ENCODE measurements around the gene MAPK11.

The MAPK11 gene

DNA sequence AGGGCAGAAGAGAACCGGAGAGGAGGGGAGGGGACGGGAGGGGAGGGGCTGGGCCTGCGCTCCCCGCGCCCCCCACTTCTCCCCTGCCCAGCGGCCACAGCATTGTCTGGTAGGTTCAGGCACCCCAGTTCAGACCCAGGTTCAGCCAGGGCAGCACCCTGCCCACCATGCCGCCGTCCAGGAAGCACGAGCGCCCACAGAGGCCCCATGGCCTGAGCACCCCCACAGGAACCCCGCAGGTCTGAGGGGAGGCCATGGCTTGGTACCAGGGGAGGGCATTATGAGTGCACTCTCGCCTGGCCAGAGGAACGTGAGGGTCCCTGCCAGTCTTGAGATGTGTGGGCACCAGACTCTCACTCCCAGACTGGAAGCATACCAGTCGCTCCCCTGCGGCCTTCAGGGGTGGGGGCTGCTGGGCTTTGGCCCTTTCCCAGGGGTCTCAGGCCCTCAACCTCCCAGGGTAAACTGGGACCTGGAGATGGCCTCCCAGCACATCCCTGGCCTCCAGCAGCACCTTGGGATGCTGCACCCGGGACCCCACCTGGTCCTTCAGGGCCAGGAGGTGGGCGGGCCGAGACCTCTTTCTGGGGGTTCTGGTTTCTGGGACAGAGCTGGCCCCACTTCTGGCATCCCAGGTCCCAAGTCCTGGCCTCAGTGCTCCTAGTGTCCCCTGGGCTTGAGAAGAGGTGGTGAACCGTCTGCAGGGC lies 37.9 kb upstream of the MAPK11 start:
- no peak for DNase-seq (ENCODE audit: low read depth)

DNA sequence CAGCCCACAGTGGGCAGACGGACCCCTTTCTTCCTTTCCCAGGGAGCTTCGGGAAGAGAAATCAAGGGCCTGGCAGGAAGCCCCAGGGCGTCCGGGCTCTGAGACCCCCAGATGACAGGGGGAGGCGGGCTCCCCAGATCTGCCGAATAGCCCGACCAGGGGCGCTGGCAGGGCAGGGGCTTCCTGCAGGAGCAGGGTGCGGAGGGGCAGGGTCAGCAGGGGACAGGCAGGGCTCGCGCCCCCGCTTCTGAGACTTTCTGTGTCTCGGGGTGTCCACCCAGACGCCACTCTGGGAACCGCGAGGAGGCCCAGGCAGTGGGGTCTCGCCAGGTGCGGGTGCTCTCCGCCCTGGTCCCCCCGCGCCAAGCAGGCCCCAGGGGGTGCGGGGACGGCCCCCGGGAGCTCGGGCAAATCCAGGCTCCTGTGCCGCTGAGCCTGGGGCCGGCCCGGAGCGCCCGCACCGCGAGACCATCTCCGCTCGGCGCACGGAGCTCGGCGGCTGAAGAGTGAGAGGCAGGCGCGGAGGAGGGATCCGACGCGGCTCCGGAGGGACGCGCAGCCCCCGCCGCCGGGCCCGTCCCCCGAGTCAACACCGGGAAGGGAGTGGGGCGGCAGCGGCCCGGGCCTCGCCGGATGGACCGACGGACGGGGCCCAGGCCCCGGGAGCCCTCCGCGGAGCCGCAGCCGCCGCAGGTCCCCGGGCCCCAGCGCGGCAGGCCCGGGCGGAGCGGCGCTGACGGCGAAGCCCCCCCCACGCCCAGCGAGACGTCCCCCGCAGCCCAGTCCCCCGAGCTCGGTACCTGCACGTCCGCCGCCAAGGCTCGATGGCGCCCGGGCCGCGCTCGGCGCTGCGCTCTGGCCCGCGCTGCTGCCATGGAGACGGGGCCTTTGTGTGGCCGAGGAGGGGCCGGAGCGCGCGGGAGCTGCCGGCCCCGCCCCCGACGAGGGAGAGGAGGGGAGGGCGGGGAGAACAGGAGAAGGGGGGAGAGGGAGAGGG lies 36.9 kb upstream of the MAPK11 start, which contains the start of gene PLXNB2:
Gene PLXNB2, minus strand, starts transcription at position 894 of the 997 bp plus-strand sequence. CDS start 17,062 bp downstream, outside the sequence.
- DNase-seq (ENCODE audit: low read depth), result peak; percentile 78

DNA sequence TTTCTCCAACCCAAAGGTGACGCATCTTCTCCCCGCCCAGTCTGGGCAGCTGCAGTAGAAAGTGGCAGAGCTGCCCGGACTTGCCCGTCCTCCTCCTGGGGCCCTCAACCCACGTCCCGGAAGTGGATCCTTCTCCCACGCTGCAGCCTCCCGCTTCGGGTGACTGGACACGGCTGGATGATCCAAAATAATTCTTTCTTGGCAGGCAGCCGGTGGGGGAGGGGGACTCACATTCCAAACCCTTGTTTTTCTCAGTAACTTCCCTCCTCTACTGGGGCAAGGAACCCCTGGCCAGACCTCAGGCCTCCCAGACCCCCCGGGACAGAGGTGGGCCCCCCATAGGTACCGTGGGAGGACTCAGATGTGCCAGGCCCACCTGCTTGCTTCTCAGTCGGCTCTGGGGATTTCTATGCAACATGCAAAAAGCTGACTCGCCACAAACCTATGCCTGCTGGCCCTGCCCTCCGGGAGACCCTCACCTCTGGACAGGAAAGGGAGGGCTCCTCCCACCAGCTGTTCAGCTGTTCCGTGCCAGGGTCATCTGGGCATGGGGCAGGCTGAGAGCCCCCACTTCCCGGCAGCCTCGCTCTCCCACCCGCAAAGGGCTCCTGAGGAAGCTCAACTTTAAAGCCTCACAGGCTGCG lies 35.9 kb upstream of the MAPK11 start:
- DNase-seq (ENCODE audit: low read depth), result peak; percentile 90

DNA sequence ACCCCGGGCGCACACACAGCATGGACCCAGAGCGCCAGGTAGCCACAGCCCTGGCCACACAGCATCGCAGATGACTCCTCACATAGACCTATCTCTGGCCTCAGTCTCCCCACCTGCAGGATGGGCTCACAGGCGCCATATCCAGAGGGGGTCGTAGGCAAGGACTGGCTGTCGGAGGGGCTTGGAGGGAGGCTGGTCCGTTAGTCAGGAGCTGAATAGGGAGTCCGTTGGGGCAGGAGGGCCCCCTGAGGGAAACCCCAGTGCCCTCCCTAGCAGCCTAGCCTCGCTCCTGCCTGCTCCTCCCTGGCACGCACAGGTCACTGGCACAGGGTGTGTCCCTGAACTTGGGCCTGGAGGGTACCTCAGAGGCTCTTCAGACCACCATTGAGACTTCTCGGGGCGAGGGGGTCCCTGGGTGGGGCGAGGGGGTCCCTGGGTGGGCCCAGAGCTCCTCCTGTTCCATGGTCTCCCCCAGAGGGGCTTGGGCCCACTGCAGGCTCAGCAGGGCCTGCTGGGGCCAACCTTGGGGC lies 35.3 kb upstream of the MAPK11 start:
- DNase-seq (ENCODE audit: low read depth), result no peak

DNA sequence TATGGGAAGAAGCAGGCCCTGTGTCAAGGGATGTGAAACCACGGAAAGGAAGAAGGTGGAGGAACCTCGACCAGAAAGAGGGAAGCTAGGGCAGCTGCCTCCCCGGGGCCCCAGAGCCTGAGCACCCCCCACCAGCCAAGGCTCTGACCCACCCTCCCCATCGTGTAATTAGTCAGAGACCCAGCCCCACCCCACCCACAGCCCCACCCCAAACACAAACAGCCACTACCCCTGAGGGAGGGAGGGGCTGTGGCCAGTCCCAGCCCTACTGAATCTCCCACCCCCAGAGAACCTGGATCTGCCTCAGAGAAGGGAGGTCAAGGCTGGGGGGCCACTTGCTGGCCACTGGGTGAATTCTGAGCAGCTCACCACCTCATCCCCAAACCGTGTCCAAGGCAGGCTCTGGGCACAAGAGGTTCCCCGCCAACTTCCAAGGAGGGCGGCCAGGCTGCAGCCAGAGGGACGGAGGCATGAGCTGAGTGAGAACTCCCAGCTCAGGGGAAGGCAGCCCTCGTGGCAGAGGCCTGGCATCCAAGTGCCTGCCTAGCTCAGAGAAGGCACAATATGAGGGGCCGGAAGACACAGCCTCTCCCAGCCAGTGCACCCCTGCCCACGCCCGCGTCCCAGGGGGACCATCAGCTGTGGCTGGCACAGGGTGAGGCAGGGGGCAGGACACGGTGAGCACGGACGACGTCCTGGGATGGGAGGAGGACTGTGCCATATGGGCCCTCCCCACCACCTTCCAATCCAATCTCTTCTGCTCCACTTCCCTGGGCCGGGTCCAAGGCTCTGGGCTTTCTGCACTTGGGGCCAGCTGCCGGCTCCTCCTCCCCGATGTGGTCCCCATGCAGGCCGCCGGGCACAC lies 34.6 kb upstream of the MAPK11 start:
- DNase-seq (ENCODE audit: low read depth), result no peak

DNA sequence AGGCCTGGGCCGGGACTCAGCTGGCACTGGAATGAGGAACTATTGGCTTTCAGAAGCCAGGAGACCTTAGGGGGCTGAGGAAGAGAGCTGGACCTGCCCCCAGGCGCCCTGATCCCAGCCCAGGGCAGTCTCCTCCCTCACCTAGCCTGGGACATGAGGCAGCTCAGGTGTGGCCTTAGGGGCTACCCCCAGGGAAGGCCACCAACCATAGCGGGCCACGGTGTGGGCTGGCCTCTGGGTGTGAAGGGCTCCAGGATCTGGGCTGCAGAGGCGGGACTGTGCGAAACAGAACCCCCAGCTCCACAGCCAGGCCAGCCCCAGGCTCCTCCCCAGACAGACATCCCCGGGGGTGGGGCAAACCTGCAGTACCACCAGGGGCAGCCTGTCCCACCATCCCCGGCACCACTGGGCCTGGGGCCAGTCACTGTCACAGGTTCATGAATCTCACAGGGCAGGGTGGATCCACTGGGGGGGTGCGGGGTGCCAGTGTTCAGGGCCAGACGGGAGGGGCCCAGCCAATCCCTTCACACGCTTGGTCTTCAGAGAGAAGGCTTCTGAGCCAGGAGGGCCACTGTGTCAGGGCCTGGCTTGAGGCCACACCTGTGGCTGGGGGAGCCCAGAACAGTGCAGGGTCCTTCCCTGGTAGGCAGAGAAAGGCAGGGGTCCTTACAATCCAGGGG lies 33.8 kb upstream of the MAPK11 start:
- DNase-seq (ENCODE audit: low read depth), result peak; percentile 24

DNA sequence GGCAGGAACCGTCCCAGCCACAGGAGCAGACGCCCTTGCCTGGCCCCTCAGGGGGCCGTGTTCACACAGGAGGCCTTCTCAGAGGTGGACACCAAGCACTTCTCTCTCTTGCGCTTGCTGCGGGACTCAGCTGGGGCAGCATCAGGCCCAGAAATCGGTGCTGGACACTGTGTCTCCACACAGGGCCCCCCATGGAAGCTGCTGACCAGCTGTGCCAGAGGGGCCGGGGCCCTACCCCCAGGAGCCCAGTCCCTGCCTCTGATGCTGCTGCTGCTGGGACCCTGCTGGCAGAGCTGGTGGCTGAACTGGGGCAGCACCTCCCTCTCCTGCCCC lies 33.3 kb upstream of the MAPK11 start:
- DNase-seq (ENCODE audit: low read depth), result no peak

DNA sequence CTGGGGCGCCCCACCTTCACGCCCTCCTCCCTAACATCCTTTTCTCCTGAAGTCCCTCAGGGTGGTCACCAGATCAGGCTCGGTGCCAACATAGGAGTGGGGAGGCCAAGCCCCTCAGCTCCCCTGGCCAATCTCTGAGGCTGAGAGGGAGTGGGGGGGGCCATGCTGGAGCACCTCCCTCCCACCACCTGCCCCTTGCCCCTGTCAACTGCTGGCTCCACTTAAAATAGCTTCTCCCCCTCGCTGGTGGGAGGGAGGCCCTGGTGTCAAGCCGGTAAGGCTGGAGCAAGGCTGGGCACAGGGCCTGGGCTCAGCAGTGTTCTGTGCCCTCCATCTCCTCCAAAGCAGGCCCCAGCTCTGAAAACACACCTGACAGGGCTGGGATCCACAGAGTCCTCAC lies 32.4 kb upstream of the MAPK11 start:
- no peak for DNase-seq (ENCODE audit: low read depth)

DNA sequence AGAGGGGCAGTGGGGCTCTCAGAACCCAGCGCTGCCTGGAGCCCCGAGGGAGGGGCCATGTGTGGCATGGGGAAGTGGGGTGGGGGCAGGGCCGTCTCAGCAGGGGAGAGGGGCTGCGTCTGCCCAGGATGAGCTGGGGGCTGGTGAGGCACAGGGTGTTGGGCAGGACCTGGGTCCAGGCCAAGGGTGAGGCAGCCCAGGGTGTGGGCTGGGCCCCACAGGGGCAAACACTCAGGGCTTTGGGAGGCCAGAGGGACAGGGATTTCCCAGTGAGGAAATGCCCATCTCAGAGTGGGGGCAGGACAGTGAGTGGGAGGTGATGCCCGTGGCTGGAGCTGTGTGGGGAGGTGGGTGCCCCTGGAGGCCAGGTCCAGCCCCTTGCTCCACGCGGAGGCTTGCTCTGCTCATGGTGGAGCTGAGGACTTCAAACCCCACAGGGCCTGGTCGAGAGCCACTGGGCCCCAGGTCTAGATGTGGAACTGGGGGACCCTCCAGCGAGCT lies 31.9 kb upstream of the MAPK11 start:
- no peak for DNase-seq (ENCODE audit: low read depth)

DNA sequence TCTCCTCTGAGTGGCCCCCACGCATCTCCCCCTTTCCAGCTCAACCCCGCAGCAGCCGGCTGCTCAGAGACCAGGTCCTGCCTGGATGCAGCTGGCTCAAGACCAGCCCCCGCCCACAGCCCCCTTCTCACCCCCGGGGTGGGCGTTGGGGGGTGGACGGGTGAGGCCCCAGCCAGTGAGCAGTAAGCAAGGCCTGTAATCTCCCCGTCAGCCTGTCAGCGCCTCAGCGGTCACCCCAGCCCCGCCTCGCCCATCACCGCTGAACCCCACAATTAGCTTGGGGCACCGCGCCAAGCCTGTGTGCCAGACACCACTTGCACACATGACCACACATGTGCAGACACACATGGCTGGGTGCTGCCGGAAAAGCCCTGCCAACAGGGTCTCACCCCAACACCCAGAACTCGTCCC lies 31.4 kb upstream of the MAPK11 start:
- no peak for DNase-seq (ENCODE audit: low read depth)

DNA sequence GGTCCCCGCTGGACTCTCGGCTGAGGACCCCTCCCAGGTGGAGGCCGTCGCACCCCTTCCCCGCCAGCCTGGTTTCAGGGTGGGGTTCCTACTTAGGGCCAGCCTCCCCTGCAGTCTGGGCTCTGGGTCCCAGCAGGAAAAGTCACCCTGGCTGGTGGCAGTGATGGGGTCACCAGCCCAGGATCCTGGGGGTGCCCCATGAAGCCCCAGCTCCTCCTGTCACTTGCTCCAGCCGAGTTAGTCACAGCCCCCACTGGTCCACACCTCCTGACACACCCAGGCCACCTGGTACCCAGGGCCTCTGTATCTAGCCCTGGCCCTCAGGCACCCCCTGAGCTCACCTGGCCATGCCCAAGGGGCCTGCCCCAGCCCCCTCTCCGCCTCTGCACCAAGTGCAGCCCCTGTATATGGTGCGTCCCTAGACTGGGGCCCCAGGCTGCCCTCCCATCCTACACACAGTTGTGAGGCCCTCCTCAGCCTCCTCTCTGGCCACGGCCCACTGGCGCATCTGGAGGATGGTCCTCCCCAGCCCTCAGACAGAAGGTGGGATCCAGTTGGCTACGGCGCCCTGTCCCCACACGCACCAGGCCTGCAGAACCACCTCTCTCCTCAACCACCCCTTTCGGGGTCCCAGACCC lies 30.6 kb upstream of the MAPK11 start:
- DNase-seq (ENCODE audit: low read depth), result no peak

DNA sequence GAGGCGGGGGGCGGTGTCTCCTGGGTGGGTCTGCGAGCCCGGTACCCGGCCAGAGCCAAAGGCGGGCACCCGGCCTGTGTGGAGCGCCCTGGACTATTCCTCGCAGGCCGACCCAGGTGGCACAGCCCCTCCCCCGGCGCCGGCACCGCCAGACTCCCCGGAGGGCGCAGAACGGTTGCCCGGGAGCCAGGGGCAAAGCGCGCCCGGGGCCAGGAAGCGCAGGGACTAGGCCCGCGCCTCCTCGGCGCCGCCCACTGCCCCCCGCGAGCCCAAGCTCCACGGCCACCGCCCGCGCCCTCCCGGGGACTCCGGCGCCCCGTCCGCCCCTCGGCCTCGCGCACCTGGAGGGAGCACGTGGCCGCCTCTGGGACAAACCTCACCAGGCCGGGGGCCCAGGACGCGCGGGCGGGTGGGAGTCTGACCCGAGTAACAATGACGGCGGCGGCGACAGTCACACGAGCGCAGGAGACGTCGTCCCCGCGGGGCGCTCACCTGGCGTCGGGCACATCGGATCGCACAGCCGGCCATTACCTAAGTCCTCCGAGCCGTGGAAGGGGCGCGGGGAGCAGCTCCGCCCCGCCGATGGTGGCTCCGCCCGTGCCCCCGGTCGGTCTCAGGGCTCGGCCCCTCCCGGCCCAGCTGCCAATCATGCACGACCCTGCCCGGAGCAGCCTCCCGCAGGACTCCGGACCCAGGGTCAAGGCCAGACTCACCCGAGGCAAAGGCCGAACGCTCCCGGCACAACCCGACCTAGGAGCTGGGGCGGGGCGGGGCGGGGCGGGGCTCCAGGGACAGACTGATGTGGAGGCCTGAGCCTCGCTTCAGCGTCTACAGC lies 29.8 kb upstream of the MAPK11 start:
- no peak for DNase-seq (ENCODE audit: low read depth)

DNA sequence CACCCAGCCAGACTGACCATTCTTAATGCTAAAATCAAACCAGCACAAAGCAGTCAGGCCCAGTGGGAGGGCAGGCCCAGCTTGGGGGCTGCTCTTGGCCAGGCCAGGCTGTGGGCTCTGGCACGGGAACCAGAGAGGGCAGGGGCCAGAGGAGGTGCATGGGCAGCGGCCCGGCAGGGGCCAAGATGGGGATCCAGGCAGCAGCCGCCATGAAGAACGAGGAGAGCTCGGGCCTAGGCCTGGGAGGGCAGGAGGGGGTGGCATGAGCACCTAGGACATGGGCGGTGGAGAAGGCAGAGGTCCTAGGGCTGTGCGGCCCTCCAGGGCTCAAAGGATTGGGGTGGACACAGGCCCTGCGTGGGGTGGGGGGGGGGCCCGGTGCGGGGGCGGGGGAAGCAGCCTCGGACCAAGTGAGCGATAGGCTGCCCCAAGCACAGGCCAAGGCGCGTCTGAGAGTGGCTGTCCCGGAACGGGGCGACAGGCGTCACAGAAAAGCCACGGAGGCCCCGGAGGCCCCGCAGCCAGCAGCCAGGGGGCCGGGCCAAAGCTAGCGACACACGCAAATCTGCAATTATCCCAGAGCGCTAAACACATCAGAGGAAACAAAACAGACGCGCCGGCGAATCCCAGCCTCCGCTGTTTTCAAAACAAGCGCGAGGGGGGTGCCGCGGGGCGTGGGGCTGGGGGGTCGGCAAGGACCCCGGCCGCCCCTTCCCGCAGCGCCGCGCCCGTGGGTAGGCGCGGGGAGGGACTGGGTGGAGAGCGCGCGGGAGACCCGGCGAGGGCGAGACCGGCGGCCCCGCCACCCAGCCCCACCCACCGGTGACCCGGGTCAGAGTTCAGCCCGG lies 29.0 kb upstream of the MAPK11 start:
- DNase-seq (ENCODE audit: low read depth), result no peak

DNA sequence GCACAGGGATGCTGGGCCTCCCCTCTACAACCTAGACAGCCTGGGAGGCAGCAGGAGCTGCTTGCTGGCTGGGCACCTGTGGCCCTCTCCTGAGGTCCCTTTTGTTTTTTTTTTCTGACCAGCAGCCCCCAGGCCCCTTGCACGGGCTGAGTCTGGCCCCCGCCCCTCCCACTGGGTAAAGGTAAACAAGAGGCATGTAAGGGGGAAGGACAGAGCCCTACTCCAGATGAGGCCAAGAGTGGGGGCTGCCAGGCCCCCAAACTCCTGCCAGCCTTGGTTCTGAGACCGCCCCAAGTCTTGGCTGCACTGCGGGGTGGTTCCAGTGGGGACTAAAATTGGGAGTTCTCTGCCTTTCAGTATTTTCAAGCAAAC lies 28.1 kb upstream of the MAPK11 start:
- DNase-seq (ENCODE audit: low read depth), result no peak

DNA sequence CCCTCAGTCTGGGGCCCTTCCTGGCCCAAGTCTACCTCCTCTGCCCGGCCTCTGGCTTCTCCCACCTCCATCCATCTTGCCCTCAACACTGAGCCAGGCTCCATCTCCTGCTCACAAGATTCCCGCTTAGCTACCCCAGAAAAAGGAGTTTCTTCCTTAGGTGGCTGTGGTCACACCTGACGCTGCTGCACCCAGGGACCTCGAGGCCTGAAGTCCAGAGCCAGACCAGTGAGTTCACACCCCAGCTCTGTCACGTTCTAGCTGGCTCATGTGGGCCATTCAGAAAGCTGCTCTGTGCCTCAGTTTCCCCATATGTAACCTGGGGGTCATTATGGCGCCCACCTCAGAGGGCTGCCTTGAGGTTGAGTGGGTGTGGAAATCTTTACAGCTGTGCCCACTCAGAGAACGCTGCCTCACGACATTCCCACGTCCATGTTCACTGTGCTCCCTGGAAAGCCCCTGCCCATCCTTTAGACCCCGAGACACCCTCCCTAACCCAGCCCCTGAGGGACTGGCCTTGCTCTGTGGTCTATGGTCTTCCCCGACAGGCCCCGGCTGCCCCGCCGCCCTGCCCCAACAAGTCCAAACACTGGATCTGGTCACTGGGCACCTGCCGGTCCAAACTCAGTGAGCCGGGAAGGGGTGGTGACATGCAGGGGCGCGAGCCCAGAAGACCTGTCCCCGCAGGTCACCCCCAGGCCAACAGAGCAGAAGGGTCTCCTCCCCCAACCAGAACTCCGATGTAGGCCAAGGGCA lies 27.5 kb upstream of the MAPK11 start:
- no peak for DNase-seq (ENCODE audit: low read depth)

DNA sequence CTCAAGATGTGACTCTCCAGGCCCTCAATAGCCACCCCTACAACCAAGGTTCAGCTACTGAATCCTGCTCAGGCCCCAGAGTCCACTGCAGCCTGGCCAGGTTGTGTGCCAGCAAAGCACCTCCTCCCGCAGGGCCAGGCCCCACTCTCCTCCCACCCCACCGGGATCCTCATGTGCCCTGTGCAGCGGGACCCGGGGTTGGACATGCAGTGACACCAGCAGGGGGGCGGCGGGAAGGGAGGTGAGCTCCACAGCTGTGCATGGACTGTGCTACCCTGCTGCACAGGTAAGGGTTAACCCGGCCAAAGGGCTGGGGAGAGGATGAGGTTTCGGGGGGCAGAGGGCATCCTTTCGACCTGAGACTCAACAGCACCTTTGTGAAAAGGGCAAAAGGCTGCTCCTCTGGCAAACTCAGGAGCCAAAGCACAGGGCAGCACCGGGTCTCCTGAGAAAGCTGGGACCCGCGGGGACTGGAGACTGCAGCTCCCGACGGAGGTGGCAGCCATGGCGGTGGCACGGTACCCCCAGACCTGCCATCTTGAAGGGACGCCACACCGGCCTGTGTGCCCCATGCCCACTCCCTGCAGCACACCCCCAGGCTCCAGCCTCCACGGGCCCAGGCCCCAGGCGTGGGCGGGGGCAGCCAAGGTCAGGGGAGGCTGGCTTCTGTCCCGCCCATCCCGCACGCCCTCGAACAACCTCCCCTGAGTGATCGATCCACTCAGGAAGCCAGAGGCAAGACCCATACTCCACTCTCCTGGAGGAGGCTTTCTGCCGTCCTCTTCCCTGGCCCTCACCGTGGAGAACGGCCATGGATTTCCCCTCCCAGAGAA lies 26.7 kb upstream of the MAPK11 start:
- no peak for DNase-seq (ENCODE audit: low read depth)

DNA sequence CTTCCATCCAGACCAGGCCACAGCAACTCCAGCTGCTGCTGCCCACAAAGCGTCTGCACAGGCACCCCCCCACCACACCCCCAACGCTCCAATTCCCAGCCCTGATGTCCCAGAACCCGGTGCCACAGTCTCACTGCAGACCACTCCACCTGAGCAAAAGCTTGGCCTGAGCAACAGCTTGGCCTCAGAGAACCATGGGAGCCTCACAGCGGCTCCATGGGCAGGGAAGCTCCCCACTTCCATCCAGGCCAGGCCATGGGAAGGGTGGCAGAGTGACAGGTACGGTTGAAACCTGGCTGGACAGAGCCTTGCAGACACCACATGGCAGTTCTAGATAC lies 24.1 kb upstream of the MAPK11 start:
- DNase-seq (ENCODE audit: low read depth), result no peak

All from ELR (cell line).